HCT116 (cell line): Measurements from ENCODE around the gene USP16. TPM values are rescaled to one million over a fixed set of nuclear protein-coding genes. Genes with fewer than 3 reads are reported as not detected.

Source experiments
- ATAC-seq: fragments of 200-7000 bp; cut with Tn5 transposase; 2 replicates; pipeline ENCODE4 v1.9.1; 2020; ENCODE audit warnings: mild to moderate bottlenecking, moderate library complexity
- BruUV-seq: library from RNA; stranded (reverse); fragments of 400-500 nt; replicated peaks from 2 replicates; lab custom pipeline; 2021; lab: Mats Ljungman, UMichigan
- CTCF ChIA-PET: fragments of 300-600 bp; sonication (Branson Sonifier 250); formaldehyde crosslinking; loops from one replicate; lab custom pipeline; 2021; ENCODE audit warnings: antibody characterized with exemption; lab: Charles Lee
- POLR2A ChIA-PET: fragments of 300-600, 350-600 bp; sonication (Branson Sonifier 250); formaldehyde crosslinking; loops from one replicate; lab custom pipeline; 2021; ENCODE audit warnings: antibody characterized with exemption; lab: Charles Lee
- RAD21 ChIA-PET, 2 experiments: fragments of 300-600 bp; sonication (Branson Sonifier 250); formaldehyde crosslinking; loops; one replicate each; lab custom pipeline; 2023; ENCODE audit warnings: low total read pairs in 2 of 2; ENCODE audit not compliant: uncharacterized antibody in 2 of 2, unreplicated experiment in 2 of 2, low non-redundant PET in 1 of 2; lab: Charles Lee
- DNase-seq: peaks from one replicate; pipeline ENCODE4 v3.0.0-alpha.2; 2010; ENCODE audit warnings: low read depth, low spot score
- H2AFZ ChIP-seq: fragments of 200-600 bp; shearing (Covaris generic), sonication (generic); 2 replicates; pipeline ENCODE4 v1.6.1; 2017; ENCODE audit warnings: low read depth, mixed run types, mixed read lengths, antibody characterized with exemption, low read length; ENCODE audit not compliant: poor library complexity, severe bottlenecking
- H3K27ac ChIP-seq: 2 replicates; pipeline ENCODE4 v1.5.1; 2012; ENCODE audit warnings: low read depth, low read length
- H3K27me3 ChIP-seq: fragments of 200-600 bp; sonication (generic); 2 replicates; pipeline ENCODE4 v1.6.1; 2016; ENCODE audit warnings: mixed run types, low read length, mixed read lengths; ENCODE audit not compliant: insufficient read depth
- H3K36me3 ChIP-seq, 2 experiments: fragments of 200-500 bp in 1 of 2; fragments of 200-600 bp in 1 of 2; sonication (Bioruptor generic) in 1 of 2; sonication (generic) in 1 of 2; 2 replicates each; pipeline versions ENCODE4 v1.5.1 to v1.6.1; 2014 to 2016; ENCODE audit warnings: low read length in 2 of 2, inconsistent platforms in 1 of 2, mixed read lengths in 1 of 2, mixed run types in 1 of 2; ENCODE audit not compliant: insufficient read depth in 2 of 2, control insufficient read depth in 1 of 2
- H3K4me1 ChIP-seq, 2 experiments: fragments of 200-600 bp in 1 of 2; sonication (generic) in 1 of 2; 2 replicates each; pipeline versions ENCODE4 v1.5.1 to v1.6.1; 2012 to 2017; ENCODE audit warnings: low read length in 2 of 2, inconsistent platforms in 1 of 2, mild to moderate bottlenecking in 1 of 2, mixed read lengths in 1 of 2, mixed run types in 1 of 2, moderate library complexity in 1 of 2; ENCODE audit not compliant: insufficient read depth in 2 of 2, control insufficient read depth in 1 of 2
- H3K4me2 ChIP-seq: fragments of 200-600 bp; sonication (generic); 2 replicates; pipeline ENCODE4 v1.6.1; 2017; ENCODE audit warnings: mixed run types, low read length, mixed read lengths
- H3K4me3 ChIP-seq, 2 experiments: fragments of 200-600 bp in 1 of 2; sonication (generic) in 1 of 2; replicated peaks in 1 of 2; 2 replicates each; pipeline ENCODE4 v1.5.1; 2011 to 2016; ENCODE audit warnings: low read length in 2 of 2, control low read depth in 1 of 2, low read depth in 1 of 2, mild to moderate bottlenecking in 1 of 2, mixed read lengths in 1 of 2, mixed run types in 1 of 2
- H3K79me2 ChIP-seq: fragments of 200-600 bp; sonication (generic); 2 replicates; pipeline ENCODE4 v1.6.1; 2017; ENCODE audit warnings: mild to moderate bottlenecking, mixed run types, low read length, moderate library complexity, mixed read lengths; ENCODE audit not compliant: insufficient read depth
- H3K9ac ChIP-seq: fragments of 200-600 bp; sonication (generic); 2 replicates; pipeline ENCODE4 v1.6.1; 2016; ENCODE audit warnings: low read length, mixed read lengths
- H3K9me2 ChIP-seq: fragments of 200-600 bp; sonication (generic), shearing (Covaris generic); 2 replicates; pipeline ENCODE4 v1.6.1; 2017; ENCODE audit warnings: mixed run types, mild to moderate bottlenecking, moderate library complexity; ENCODE audit not compliant: insufficient read depth
- H3K9me3 ChIP-seq, 2 experiments: fragments of 200-500 bp in 1 of 2; fragments of 200-600 bp in 1 of 2; sonication (Bioruptor generic) in 1 of 2; sonication (generic) in 1 of 2; 2 replicates each; pipeline ENCODE4 v1.6.1; 2014 to 2017; ENCODE audit warnings: low read length in 2 of 2, mixed read lengths in 2 of 2, inconsistent platforms in 1 of 2, low read depth in 1 of 2, mild to moderate bottlenecking in 1 of 2, mixed run types in 1 of 2, moderate library complexity in 1 of 2; ENCODE audit not compliant: control insufficient read depth in 1 of 2, insufficient read depth in 1 of 2
- H4K20me1 ChIP-seq: fragments of 200-600 bp; sonication (generic), shearing (Covaris generic); 2 replicates; pipeline ENCODE4 v1.6.1; 2017; ENCODE audit warnings: mixed run types, mild to moderate bottlenecking, moderate library complexity; ENCODE audit not compliant: insufficient read depth
- CBX3 ChIP-seq: IDR thresholded peaks from 2 replicates; pipeline ENCODE4 v1.6.1; 2012; ENCODE audit warnings: low read depth
- CEBPB ChIP-seq: IDR thresholded peaks from 2 replicates; pipeline ENCODE4 v1.6.1; 2012; ENCODE audit warnings: low read depth
- CTCF ChIP-seq, 3 experiments: fragments of 200-600 bp in 1 of 3; sonication (generic) in 1 of 3; IDR thresholded peaks in 2 of 3; conservative IDR thresholded peaks in 1 of 3; 2 replicates each; pipeline ENCODE4 v1.5.1; 2012 to 2017; ENCODE audit warnings: low read depth in 2 of 3, low read length in 2 of 3, antibody characterized with exemption in 1 of 3, borderline replicate concordance in 1 of 3, control low read depth in 1 of 3, mild to moderate bottlenecking in 1 of 3, mixed read lengths in 1 of 3, mixed run types in 1 of 3, moderate library complexity in 1 of 3; ENCODE audit not compliant: insufficient read depth in 1 of 3
- EGR1 ChIP-seq: IDR thresholded peaks from 2 replicates; pipeline ENCODE4 v1.6.1; 2012; ENCODE audit warnings: low read depth
- ELF1 ChIP-seq: IDR thresholded peaks from 2 replicates; pipeline ENCODE4 v1.6.1; 2012; ENCODE audit warnings: low read depth, borderline replicate concordance
- EZH2 ChIP-seq: fragments of 200-600 bp; sonication (generic); IDR thresholded peaks from 2 replicates; pipeline ENCODE4 v1.6.1; 2017; ENCODE audit warnings: antibody characterized with exemption, mixed run types
- EZH2phosphoT487 ChIP-seq: fragments of 200-600 bp; IDR thresholded peaks from 2 replicates; pipeline ENCODE4 v1.6.1; 2018; ENCODE audit warnings: antibody characterized with exemption, borderline replicate concordance
- FOSL1 ChIP-seq: IDR thresholded peaks from 2 replicates; pipeline ENCODE4 v1.6.1; 2012; ENCODE audit warnings: low read depth
- POLR2A ChIP-seq: IDR thresholded peaks from 2 replicates; pipeline ENCODE4 v1.7.0; 2011; ENCODE audit warnings: borderline replicate concordance; ENCODE audit not compliant: insufficient read depth, insufficient read length; ENCODE audit errors: extremely low read depth
- RAD21 ChIP-seq: IDR thresholded peaks from 2 replicates; pipeline ENCODE4 v1.6.1; 2012; ENCODE audit warnings: low read depth, mild to moderate bottlenecking
- SIN3A ChIP-seq: IDR thresholded peaks from 2 replicates; pipeline ENCODE4 v1.6.1; 2012; ENCODE audit warnings: low read depth
- SP1 ChIP-seq: IDR thresholded peaks from 2 replicates; pipeline ENCODE4 v1.6.1; 2012; ENCODE audit warnings: low read depth
- SRF ChIP-seq: IDR thresholded peaks from 2 replicates; pipeline ENCODE4 v1.6.1; 2012; ENCODE audit warnings: low read depth
- TCF7L2 ChIP-seq: IDR thresholded peaks from 2 replicates; pipeline ENCODE4 v1.7.0; 2011; ENCODE audit warnings: borderline replicate concordance, inconsistent platforms; ENCODE audit not compliant: insufficient read depth, insufficient read length; ENCODE audit errors: extremely low read depth
- YY1 ChIP-seq: IDR thresholded peaks from 2 replicates; pipeline ENCODE4 v1.6.1; 2011; ENCODE audit warnings: low read length, low read depth, moderate library complexity, mild to moderate bottlenecking; ENCODE audit not compliant: insufficient replicate concordance; ENCODE audit errors: extremely low read depth
- ZNF274 ChIP-seq: fragments of 200-500 bp; sonication (Bioruptor generic); IDR thresholded peaks from 2 replicates; pipeline ENCODE4 v1.6.1; 2014; ENCODE audit warnings: mild to moderate bottlenecking, low read depth, low read length, inconsistent platforms
- intact Hi-C: fragments of 100-400 bp; cut with micrococcal nuclease; formaldehyde crosslinking; loops from 2 replicates; pipeline ENCODE4 v1.10.0; 2022
- total RNA-seq: library from RNA; stranded (reverse); gene quantifications from one replicate; pipeline ENCODE4 v1.2.1, GENCODE V29; 2021; ENCODE audit not compliant: unreplicated experiment
- TF ChIP-seq, protein P1 (sequence below): IDR thresholded peaks from 2 replicates; pipeline ENCODE4 v1.6.1; 2011; ENCODE audit warnings: mild to moderate bottlenecking, low read length, moderate library complexity; ENCODE audit not compliant: insufficient replicate concordance; ENCODE audit errors: extremely low read depth
- TF ChIP-seq, protein P2 (sequence below): IDR thresholded peaks from 2 replicates; pipeline ENCODE4 v1.6.1; 2012
- TF ChIP-seq, protein P3 (sequence below): IDR thresholded peaks from 2 replicates; pipeline ENCODE4 v1.6.1; 2012

USP16 gene
- total RNA-seq, 1 experiment from 2014 or later, result 35.9 TPM

GRCh38 chr21:29077651-29078090, 53.2 kb downstream of the USP16 start:
- no peaks in the 10 kb centered on the region for H3K9me2 ChIP-seq
- H3K36me3 ChIP-seq, result no peaks in the 10 kb centered on the region; a peak in 1 of 4 replicates
- CTCF ChIA-PET, result no interaction called here
- H3K79me2 ChIP-seq, result peaks cover 8% of the 10 kb centered on the region
- H4K20me1 ChIP-seq, result peaks cover 4% of the 10 kb centered on the region; the same call in 1 of the 2 replicates
- no peak overlapping the region for H3K27ac ChIP-seq
- H3K27me3 ChIP-seq, result no peaks in the 10 kb centered on the region
- H3K4me2 ChIP-seq, result no peak overlapping the region
- H2AFZ ChIP-seq, result no peak overlapping the region
- no peak for ATAC-seq
- POLR2A ChIA-PET, result no interaction called here
- no peak overlapping the region for H3K4me3 ChIP-seq
- no peak for DNase-seq
- H3K4me1 ChIP-seq, result peaks cover 10 to 31% of the 10 kb centered on the region in 2 experiments
- RAD21 ChIA-PET, result no interaction called here
- H3K9me3 ChIP-seq, result no peaks in the 10 kb centered on the region
- no TSS peak for BruUV-seq
- intact Hi-C loops, result no loop called here
- TF ChIP-seq EZH2 (no peak), EGR1 (no peak), SP1 (no peak), TCF7L2 (no peak), SRF (no peak), ELF1 (no peak), RAD21 (no peak), SIN3A (no peak), CBX3 (no peak), ZNF274 (no peak), CEBPB (no peak), EZH2phosphoT487 (no peak), POLR2A (no peak), CTCF (IDR thresholded peaks at IDR 0.05 in 2 of 3, conservative IDR thresholded peaks at IDR 0.05 in 1 of 3; ENCODE audit: borderline replicate concordance in 1 of 3, insufficient read depth in 1 of 3, low read depth in 2 of 3, low read length in 2 of 3) (no peak), YY1 (no peak), FOSL1 (no peak)
- TF ChIP-seq, protein P1, sequence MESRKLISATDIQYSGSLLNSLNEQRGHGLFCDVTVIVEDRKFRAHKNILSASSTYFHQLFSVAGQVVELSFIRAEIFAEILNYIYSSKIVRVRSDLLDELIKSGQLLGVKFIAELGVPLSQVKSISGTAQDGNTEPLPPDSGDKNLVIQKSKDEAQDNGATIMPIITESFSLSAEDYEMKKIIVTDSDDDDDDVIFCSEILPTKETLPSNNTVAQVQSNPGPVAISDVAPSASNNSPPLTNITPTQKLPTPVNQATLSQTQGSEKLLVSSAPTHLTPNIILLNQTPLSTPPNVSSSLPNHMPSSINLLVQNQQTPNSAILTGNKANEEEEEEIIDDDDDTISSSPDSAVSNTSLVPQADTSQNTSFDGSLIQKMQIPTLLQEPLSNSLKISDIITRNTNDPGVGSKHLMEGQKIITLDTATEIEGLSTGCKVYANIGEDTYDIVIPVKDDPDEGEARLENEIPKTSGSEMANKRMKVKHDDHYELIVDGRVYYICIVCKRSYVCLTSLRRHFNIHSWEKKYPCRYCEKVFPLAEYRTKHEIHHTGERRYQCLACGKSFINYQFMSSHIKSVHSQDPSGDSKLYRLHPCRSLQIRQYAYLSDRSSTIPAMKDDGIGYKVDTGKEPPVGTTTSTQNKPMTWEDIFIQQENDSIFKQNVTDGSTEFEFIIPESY, result no peak
- TF ChIP-seq, protein P2, sequence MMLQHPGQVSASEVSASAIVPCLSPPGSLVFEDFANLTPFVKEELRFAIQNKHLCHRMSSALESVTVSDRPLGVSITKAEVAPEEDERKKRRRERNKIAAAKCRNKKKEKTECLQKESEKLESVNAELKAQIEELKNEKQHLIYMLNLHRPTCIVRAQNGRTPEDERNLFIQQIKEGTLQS, result no peak
- TF ChIP-seq, protein P3, sequence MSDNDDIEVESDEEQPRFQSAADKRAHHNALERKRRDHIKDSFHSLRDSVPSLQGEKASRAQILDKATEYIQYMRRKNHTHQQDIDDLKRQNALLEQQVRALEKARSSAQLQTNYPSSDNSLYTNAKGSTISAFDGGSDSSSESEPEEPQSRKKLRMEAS, result no peak
- no peak overlapping the region for H3K9ac ChIP-seq
